ENCODE results near the gene C2orf92.

DNA sequence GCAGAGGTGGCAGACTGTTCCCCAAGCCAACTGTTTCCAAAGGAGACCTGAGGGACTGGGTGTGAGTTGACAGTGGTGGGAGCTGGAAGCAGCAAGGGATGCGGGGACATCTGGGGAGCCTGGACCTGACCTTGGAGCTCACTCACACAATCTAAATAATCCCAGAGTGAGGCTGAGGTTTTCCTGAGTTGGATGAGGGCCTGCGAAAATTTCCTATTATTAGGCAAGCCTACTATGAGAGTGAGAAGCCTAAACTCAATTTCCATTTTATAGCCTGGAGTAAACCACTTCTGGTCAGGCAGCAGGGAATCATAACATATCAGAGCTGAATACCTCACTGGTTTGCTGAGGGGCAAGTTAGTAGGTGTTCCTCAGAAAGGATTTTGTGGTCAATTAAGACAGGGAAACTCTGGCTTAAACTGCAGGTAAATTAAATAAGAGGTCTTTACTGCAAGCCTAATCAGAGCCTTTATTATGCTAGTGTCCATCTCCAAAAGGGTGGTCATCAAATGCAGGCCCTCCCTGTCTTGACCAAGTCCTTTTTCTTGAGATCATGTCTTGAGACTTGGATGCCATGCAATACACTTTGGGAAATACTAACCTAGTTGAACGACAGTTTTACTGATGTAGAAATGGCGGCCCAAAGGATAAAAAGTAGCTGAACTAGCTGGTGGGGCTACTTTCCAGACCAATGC lies 25.3 kb upstream of the C2orf92 start:
- TF ChIP-seq, protein P1, sequence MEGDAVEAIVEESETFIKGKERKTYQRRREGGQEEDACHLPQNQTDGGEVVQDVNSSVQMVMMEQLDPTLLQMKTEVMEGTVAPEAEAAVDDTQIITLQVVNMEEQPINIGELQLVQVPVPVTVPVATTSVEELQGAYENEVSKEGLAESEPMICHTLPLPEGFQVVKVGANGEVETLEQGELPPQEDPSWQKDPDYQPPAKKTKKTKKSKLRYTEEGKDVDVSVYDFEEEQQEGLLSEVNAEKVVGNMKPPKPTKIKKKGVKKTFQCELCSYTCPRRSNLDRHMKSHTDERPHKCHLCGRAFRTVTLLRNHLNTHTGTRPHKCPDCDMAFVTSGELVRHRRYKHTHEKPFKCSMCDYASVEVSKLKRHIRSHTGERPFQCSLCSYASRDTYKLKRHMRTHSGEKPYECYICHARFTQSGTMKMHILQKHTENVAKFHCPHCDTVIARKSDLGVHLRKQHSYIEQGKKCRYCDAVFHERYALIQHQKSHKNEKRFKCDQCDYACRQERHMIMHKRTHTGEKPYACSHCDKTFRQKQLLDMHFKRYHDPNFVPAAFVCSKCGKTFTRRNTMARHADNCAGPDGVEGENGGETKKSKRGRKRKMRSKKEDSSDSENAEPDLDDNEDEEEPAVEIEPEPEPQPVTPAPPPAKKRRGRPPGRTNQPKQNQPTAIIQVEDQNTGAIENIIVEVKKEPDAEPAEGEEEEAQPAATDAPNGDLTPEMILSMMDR (conservative IDR thresholded peaks at IDR 0.05; ENCODE audit: low read length): no peak
- no peak for TF ChIP-seq EZH2phosphoT487 (IDR thresholded peaks at IDR 0.05; ENCODE audit: borderline replicate concordance, low read depth, low read length)
